Measurements from ENCODE around the gene WDR83. TPM values are rescaled to one million over a fixed set of nuclear protein-coding genes. Genes with fewer than 3 reads are reported as not detected.

Gene WDR83
- total and polyA plus RNA-seq, 2 donors (not counting 3 experiments of a cell fraction or from before 2014, with no cell fraction given) = 10.5 to 11.8 TPM

- no peak overlapping the region for H3K4me2 ChIP-seq (ENCODE audit: insufficient read depth, low read length)
- FAIRE-seq (no peak), DNase-seq (ENCODE audit: low read depth, low spot score) (no peak)
- no peak overlapping the region for H2AFZ ChIP-seq (ENCODE audit: low read depth, low read length)
- H3K79me2 ChIP-seq (ENCODE audit: control insufficient read depth, insufficient read depth, low read length) = no peaks in the 10 kb centered on the region
- no peaks in the 10 kb centered on the region for H4K20me1 ChIP-seq (replicated peaks; ENCODE audit: control insufficient read depth, extremely low read depth, insufficient read depth, low read length)
- no peaks in the 10 kb centered on the region for H3K27me3 ChIP-seq (ENCODE audit: control insufficient read depth in 2 of 2, insufficient read depth in 2 of 2, low read length in 2 of 2)
- ChIA-PET POLR2A (no interaction called here), CTCF (no interaction called here)
- no peak overlapping the region for H3K27ac ChIP-seq (ENCODE audit: insufficient read depth, low read depth, low read length)
- no peak overlapping the region for H3K9ac ChIP-seq (replicated peaks; ENCODE audit: extremely low read depth, insufficient read depth, low read length)
- BruUV-seq (replicated peaks) = no TSS peak
- intact Hi-C loops (cut with micrococcal nuclease) = no loop called here
- TF ChIP-seq FOS (IDR thresholded peaks at IDR 0.05; ENCODE audit: borderline replicate concordance, insufficient read depth, low read length) (no peak), JUN (IDR thresholded peaks at IDR 0.05; ENCODE audit: borderline replicate concordance, insufficient read depth, insufficient read length, low read depth) (no peak), POLR2A (IDR thresholded peaks at IDR 0.05; ENCODE audit: low read depth, low read length) (no peak), GATA2 (IDR thresholded peaks at IDR 0.05; ENCODE audit: insufficient read depth, insufficient read length, low read depth, low read length) (no peak), POLR2AphosphoS5 (IDR thresholded peaks at IDR 0.05; ENCODE audit: insufficient read depth, low read depth, low read length) (no peak), MYC (IDR thresholded peaks at IDR 0.05; ENCODE audit: low read depth, low read length) (no peak), EZH2 (IDR thresholded peaks at IDR 0.05; ENCODE audit: borderline replicate concordance, low read depth, low read length, severe bottlenecking) (no peak), CTCF (IDR thresholded peaks at IDR 0.05; ENCODE audit: extremely low read depth in 1 of 2, insufficient read depth in 1 of 2, low read depth in 1 of 2, low read length in 2 of 2) (no peak)
- TF ChIP-seq, protein P1, sequence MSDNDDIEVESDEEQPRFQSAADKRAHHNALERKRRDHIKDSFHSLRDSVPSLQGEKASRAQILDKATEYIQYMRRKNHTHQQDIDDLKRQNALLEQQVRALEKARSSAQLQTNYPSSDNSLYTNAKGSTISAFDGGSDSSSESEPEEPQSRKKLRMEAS (IDR thresholded peaks at IDR 0.05; ENCODE audit: insufficient read depth, insufficient read length) = no peak
- H3K4me3 ChIP-seq (replicated peaks in 1 of 3; ENCODE audit: insufficient read depth in 1 of 3, low read depth in 1 of 3, low read length in 3 of 3) = no peak overlapping the region
- dilution Hi-C loops (cut with MboI; ENCODE audit: extremely low pct_ligation_motif_present, low sequenced_read_pairs) = no loop called here
- H3K9me1 ChIP-seq (replicated peaks; ENCODE audit: control insufficient read depth, extremely low read depth, insufficient read depth, low read length) = no peaks in the 10 kb centered on the region
- no peaks in the 10 kb centered on the region for H3K9me3 ChIP-seq (replicated peaks; ENCODE audit: control insufficient read depth, insufficient read depth, low read length)
- H3K4me1 ChIP-seq (ENCODE audit: control insufficient read depth, extremely low read depth, insufficient read depth, low read length) = peaks cover 2% of the 10 kb centered on the region
- peaks cover 0 to 5% of the 10 kb centered on the region in 2 experiments for H3K36me3 ChIP-seq (ENCODE audit: control insufficient read depth in 2 of 2, extremely low read depth in 1 of 2, insufficient read depth in 2 of 2, low read length in 2 of 2)
These were observed 5.6 kb upstream of the WDR83 start for GRCh38 chr19:12660980-12661379.
